Inflammatory macrophage treated with lipopolysaccharide for 1 hour (primary cell): Measurements from ENCODE around the gene RNU6-9.

ENCODE experiments used
- DNase-seq, 2 donors: peaks; one replicate each; pipeline ENCODE4 v3.0.0-alpha.2; 2020 to 2022

The RNU6-9 gene

DNA sequence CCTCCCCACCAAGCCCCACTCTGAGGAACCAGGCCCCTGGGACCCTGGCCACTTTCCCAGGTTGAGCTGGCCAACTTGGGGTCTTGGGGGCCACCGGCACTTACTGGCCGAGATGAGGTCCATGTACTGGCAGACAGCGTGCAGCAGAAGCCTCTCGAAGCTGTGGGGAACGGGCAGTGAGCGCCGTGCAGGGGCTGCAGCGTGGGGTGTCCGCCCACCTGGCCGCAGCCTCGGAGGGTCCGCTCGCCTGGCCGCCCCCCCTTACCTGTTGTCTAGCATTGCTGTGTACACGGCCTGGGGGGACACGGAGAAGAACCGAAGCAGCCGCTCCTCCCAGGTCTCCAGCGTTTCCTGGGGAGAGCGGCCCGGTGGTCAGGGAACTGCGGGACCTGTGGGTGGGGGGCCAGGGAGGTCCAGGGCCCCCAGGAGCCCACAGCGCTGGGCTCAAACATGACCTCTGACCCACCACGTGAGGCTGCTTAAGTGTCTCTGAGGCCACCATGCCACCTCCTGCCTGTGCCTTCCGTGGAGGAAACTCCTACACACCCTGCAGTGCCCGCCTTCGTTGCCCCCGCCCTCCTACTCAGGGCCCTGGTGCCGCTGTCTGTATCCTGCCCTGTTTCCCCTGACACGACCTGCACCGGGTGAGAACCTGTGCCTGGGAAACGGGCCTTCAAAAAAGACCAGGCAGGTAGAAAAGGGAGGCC, 6.2 kb downstream of the RNU6-9 start:
- DNase-seq = no peak

- no peak for DNase-seq
These were observed 6.7 kb downstream of the RNU6-9 start for GRCh38 chr19:900043-900301.

GRCh38 chr19:900302-901111, 7.2 kb downstream of the RNU6-9 start:
- DNase-seq = peak in 1 of 2 donors; percentile 2

DNA sequence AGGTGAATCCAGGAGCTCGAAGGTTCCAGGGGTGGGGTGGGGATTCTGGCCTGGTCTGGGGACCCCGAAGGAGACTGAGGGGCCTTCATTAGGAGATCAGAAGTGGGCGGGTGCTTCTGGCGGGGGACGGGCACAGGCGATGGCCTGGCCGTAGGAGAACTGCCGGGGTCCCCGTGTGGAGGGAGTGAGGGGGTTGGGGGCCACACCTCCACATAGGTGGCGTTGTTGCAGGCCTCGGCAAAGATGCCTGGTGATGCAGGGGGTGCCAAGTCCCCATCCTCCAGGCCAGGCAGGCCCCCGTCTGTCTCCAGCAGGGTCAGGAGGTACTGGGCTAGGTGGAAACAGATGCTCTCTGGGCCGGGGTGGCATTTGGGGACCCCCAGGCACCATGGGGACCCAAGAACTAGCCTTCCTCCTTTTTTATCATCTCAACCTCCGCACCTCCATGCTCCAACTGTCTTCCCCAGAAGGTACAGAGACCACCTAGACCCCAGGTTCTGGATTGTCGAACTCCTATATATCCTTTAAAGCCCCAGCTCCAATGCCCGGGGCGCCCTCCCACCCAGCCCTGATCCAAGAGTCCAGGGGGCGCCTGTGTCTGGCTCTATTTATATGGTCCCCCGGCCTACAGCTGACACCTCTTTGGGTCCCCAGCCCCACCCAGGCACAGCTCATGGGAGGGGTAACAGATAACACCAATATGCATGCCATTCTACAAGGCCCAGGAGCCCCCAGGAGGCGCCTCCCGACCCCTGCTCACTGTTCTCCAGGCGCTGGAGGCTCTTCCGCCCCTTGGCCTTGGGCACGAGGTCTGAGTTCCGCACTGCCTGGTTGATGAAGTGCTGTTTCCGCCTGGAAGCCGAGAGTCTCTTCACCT, 8.2 kb downstream of the RNU6-9 start:
- DNase-seq = no peak

DNA sequence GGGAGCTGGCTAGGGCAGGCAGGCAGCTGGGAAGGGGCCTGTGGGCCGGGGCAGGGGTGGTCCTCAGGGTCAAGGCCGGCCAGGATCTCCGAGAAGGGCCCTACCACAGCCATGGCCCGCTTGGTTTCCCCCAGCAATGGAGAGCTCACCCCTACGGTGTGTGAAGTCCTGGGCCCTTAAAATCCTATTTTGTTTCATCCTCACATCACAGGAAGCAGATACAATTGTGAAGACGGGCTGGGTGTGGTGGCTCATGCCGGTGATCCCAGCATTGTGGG, 8.7 kb downstream of the RNU6-9 start:
- DNase-seq = no peak

DNA sequence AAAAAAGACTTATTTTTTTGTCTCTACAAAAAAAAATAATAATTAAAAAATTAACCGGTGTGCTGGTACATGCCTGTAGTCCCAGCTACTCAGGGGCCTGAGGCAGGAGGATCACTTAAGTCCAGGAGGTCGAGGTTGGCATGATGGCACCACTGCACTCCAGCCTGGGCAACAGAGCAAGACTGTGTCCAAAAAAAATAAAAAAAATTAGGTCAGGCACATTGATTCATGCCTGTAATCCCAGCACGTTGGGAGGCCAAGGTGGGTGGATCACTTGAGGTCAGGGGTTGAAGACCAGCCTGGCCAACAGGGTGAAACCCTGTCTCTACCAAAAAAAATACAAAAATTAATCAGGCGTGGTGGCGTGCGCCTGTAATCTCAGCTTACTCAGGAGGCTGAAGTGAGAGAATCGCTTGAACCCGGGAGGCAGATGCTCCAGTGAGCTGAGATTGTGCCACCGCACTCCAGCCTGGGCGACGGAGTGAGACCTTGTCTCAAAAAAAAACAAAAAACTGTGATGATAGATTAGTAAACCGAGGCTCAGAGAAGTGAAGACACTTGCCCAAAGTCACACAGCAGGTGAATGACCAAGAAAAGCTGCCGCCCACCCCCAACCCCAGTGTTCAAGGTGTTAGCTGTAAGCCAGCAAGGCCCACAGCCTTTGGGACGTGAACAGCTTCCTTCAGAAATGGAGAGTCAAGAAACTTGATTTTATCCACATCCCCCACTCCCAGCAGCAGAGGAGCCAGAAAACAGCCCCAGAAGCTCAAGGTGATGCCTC, 9.4 kb downstream of the RNU6-9 start:
- DNase-seq = no peak

- DNase-seq = no peak
These were observed 10.0 kb downstream of the RNU6-9 start for GRCh38 chr19:903266-903797.

- no peak for DNase-seq
These were observed 11.3 kb downstream of the RNU6-9 start for GRCh38 chr19:904545-904944.

GRCh38 chr19:906480-906879, 13.2 kb downstream of the RNU6-9 start:
- DNase-seq = no peak

DNA sequence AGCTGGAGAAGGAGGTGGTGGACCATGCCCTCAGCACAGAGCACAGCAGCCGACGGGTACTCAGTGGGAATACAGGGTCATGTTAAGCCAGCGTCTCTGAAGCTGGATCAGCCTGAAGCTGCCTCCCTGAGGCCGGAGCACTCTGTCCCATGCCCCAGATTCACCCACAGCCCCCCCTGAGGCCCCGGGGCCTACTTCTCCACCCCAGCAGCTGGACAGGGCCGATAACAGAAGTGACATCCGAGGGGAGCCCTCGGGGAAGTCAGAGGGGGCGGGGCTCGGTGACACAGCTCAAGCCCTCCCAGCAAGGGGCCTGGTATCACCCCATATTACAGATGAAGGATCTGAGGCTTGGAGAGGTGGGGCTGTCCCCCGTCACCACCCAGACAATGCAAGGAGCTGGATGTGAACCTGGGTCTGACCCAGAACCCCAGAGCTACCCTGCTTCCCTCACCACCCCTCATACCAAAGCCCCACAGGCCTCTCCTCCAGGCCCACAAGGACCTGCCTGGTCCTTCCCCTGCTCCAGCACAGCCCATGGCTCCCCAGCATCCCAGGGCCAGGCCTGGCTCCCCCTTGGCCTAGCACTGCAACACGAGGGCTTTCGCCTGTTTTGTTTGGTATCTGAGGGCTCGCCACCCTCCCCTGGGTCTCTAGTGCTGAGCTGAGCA, 14.0 kb downstream of the RNU6-9 start:
- DNase-seq = peak; percentile 64 to 75

DNA sequence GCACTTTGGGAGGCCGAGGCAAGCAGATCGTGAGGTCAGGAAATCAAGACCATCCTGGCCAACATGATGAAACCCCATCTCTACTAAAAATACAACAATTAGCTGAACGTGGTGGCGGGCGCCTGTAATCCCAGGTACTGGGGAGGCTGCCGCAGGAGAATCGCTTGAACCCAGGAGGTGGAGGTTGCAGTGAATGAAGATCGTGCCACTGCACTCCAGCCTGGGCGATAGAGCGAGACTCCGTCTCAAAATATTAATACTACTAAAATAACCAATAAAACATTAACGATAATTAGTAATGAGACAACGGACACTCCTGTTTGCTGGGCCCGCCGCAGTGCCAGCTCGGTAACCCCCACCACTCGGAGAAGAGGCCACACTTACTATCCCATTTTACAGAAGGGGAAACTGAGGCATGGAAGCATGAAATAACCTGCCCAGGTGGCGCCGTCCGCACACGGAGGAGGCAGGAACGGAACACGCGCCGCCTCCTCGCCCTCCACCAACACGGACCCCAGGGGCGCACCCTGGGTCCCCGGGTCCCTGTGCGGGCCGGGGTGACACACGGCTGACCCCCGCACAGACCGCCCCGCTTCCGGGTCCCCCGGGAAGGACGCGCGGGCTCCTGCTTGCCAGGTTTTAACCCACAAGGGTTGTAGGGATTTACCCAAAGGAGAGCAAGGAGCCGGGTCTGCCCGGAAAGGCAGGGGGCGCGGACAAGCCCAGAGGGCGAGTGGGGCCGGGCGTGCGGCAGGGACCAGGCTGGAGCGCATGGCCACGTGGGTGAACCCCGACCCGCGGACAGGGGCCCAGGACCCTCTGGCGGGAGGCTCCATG, 18.1 kb downstream of the RNU6-9 start:
- DNase-seq = no peak

DNA sequence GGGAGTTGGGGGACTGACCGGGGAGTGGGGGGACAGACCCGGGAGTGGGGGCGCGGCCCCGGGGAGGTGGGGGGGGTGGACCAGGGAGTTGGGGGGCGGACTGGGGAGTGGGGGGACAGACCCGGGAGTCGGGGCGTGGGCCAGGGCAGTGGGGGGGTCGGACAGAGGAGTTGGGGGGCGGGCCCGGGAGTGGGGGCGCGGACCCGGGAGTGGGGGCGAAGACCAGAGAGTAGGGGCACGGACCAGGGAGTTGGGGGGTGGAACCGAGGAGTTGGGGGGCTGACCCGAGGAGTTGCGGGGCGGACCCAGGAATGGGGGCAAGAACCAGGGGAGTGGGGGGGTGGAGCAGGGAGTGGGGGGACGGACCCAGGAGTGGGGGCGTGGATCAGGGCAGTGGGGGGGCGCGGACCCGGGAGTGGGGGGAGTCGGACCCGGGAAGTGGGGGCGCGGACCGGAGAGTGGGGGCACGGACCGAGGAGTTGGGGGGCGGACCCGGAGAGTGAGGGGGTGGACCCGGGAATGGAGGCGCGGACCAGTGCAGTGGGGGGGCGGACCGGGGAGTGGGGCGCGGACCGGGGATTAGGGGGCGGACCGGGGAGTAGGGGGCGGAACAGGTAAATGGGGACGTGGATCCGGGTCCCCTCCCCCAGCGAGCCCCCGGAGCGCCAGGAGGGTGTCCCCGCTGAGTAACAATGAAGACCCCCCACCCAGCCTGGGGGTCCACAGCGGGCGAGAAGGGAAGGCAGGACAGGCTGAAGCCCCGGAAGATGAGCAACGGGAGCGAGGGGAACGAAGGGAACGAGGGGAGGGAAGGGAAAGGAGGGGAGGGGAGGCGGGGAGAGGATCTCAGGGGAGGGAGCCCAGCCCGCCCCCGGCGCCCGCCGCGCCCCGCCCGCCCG, 19.1 kb downstream of the RNU6-9 start:
- no peak for DNase-seq

DNA sequence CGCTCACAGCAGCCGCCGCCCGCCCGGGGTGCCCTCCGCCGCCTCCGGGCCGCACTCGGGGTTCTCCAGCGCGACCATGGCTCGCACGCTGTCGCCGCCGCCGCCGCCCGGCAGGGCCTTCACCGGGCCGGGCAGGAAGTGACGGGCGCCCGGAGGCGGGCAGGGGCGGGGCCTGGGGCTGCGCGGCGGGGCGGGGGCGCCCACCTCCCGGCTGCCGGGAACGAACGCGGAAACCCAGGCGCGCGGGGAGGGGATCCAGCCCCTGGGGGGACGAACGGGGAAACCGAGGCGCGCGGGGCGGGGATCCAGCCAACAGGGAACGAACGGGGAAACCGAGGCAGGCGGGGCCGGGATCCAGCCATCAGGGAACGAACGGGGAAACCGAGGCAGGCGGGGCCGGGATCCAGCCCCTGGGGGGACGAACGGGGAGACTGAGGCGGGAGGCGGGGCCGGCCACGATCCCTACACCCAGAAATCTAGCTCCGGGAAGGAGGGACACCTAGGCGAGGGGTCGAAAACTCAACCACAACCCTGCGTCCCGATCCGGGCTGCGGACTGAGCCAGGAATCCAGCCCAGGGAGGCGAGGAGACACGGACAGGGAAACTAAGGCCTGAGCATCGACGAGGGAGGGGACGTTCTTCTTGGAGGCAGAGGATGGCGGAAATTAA, 19.9 kb downstream of the RNU6-9 start, which contains the start of gene R3HDM4:
Gene R3HDM4, minus strand, starts transcription at position 140 of the 669 bp plus-strand sequence. Its CDS starts 62 bp downstream, at position 78.
- peak; percentile 58 to 75 for DNase-seq

DNA sequence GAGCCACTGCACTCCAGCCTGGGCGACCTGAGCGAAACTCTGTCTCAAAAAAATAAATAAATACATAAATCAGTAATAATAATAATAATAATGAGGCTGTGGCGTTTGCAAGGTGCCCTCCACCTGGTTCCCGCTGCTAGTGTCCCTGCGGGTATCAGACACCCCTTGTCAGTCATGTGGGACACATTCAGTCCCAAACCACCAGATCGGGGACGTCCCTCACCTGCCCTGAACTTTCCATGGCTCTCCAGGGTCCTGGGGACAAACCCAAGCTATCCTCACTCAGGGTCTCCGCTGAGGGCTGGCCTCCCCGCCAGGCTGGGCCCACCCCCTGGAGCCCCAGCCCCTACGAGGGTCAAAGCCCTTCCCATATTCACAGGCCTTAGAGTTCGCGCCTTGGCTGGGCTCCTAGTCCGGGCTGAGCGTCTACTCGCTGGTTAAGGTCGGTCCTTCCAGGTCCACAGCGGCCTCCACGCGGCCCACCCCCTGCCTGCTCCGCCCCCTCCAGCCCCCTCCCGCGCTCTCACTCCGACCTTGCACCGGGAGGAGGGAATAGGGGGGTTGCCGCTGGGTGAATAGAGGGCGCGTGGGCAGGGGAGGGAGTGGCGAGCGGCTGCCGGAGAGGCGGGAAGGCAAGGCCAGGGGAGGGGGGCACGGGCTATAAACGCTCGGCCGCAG, 23.5 kb downstream of the RNU6-9 start:
- DNase-seq = no peak

DNA sequence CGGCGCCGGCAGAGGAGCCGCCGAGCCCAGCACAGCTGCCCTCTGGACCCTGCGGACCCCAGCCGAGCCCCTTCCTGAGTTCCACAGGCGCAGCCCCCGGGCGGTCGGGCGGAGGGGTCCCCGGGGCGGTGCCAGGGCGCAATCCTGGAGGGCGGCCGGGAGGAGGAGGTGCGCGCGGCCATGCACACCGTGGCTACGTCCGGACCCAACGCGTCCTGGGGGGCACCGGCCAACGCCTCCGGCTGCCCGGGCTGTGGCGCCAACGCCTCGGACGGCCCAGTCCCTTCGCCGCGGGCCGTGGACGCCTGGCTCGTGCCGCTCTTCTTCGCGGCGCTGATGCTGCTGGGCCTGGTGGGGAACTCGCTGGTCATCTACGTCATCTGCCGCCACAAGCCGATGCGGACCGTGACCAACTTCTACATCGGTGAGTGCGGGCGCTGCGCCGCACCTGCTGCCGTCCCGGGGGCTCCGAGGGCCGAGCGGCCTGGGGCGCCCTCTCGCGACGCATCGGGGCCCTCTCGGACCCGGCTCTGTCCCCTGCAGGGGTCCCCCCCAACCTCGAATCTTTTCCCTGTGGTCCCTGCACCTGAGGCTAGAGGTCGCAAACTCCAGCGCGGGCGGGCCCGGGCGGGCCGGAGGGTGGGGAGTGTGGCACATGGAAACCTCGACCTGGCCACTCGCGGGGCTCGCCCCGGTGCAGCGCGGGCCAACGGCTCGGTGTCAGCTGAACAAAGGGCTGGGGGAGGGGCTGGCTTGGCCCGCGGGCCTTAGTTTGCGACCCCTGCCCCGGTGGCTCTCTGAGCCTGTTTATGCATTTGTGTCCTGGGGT, 24.3 kb downstream of the RNU6-9 start, which contains the start of gene KISS1R:
Gene KISS1R, plus strand, starts transcription at position 11 of the 829 bp plus-strand sequence. Its CDS starts 170 bp downstream, at position 181.
- DNase-seq = no peak

GRCh38 chr19:918152-918437, 24.8 kb downstream of the RNU6-9 start:
- DNase-seq = no peak

GRCh38 chr19:918481-919198, 25.4 kb downstream of the RNU6-9 start:
- no peak for DNase-seq
